OCI-LY1 (cell line): ENCODE results near the gene SLC4A11.

Experiments
- H2AFZ ChIP-seq: fragments of 200-600 bp; sonication (generic), shearing (Covaris generic); 2 replicates; pipeline ENCODE4 v1.6.0; 2014; ENCODE audit warnings: antibody characterized with exemption, mild to moderate bottlenecking, low read length
- H3F3A ChIP-seq: fragments of 200-600 bp; sonication (generic), shearing (Covaris generic); 2 replicates; pipeline ENCODE4 v1.6.0; 2014; ENCODE audit warnings: mild to moderate bottlenecking, antibody characterized with exemption, low read length, moderate library complexity; ENCODE audit not compliant: insufficient read depth
- H3K27ac ChIP-seq: fragments of 200-600 bp; sonication (generic); 2 replicates; pipeline ENCODE4 v1.5.1; 2014; ENCODE audit warnings: low read length, mixed run types, mild to moderate bottlenecking, low read depth; ENCODE audit not compliant: poor library complexity, severe bottlenecking
- H3K27me3 ChIP-seq: fragments of 200-600 bp; sonication (generic); 2 replicates; pipeline ENCODE4 v1.6.0; 2014; ENCODE audit warnings: antibody characterized with exemption, mild to moderate bottlenecking, low read length, moderate library complexity; ENCODE audit not compliant: insufficient read depth
- H3K36me3 ChIP-seq: fragments of 200-600 bp; sonication (generic); 2 replicates; pipeline ENCODE4 v1.6.1; 2014; ENCODE audit warnings: mild to moderate bottlenecking, antibody characterized with exemption, low read length, moderate library complexity, mixed read lengths; ENCODE audit not compliant: insufficient read depth
- H3K4me1 ChIP-seq: fragments of 200-600 bp; sonication (generic); 2 replicates; pipeline ENCODE4 v1.5.1; 2014; ENCODE audit warnings: mild to moderate bottlenecking, low read length, moderate library complexity; ENCODE audit not compliant: insufficient read depth, severe bottlenecking
- H3K4me2 ChIP-seq: fragments of 200-600 bp; sonication (generic), shearing (Covaris generic); 2 replicates; pipeline ENCODE4 v1.6.1; 2014; ENCODE audit warnings: low read length
- H3K4me3 ChIP-seq: fragments of 200-600 bp; sonication (generic); 2 replicates; pipeline ENCODE4 v1.5.1; 2014; ENCODE audit warnings: low read length, low read depth, mild to moderate bottlenecking, mixed read lengths; ENCODE audit not compliant: poor library complexity, severe bottlenecking
- H3K79me2 ChIP-seq: fragments of 200-600 bp; shearing (Covaris generic); 2 replicates; pipeline ENCODE4 v1.6.1; 2016; ENCODE audit warnings: mixed run types, low read length, mixed read lengths; ENCODE audit not compliant: insufficient read depth
- H3K9ac ChIP-seq: fragments of 200-600 bp; sonication (generic), shearing (Covaris generic); 2 replicates; pipeline ENCODE4 v1.6.1; 2014; ENCODE audit warnings: mild to moderate bottlenecking, low read length, mixed read lengths
- H3K9me2 ChIP-seq: fragments of 200-600 bp; sonication (generic), shearing (Covaris generic); 2 replicates; pipeline ENCODE4 v1.6.1; 2014; ENCODE audit warnings: low read depth, mild to moderate bottlenecking, low read length, mixed read lengths
- H3K9me3 ChIP-seq: fragments of 200-600 bp; shearing (Covaris generic); 2 replicates; pipeline ENCODE4 v1.6.1; 2014; ENCODE audit warnings: low read length, mixed read lengths
- H4K20me1 ChIP-seq: fragments of 200-600 bp; sonication (generic), shearing (Covaris generic); 2 replicates; pipeline ENCODE4 v1.6.0; 2016; ENCODE audit warnings: mild to moderate bottlenecking, low read length; ENCODE audit not compliant: insufficient read depth
- CTCF ChIP-seq: fragments of 200-600 bp; sonication (generic), shearing (Covaris generic); IDR thresholded peaks from 2 replicates; pipeline ENCODE4 v1.5.1; 2017; ENCODE audit warnings: mild to moderate bottlenecking, antibody characterized with exemption, low read length, moderate library complexity, mixed read lengths
- EZH2 ChIP-seq: fragments of 200-600 bp; sonication (generic), shearing (Covaris generic); IDR thresholded peaks from 2 replicates; pipeline ENCODE4 v1.8.0; 2017; ENCODE audit warnings: borderline replicate concordance, mixed run types, mild to moderate bottlenecking, antibody characterized with exemption, low read length, moderate library complexity, mixed read lengths

Gene SLC4A11

GRCh38 chr20:3209257-3209945, 29.6 kb downstream of the SLC4A11 start, which contains the start of gene ITPA:
Gene ITPA, plus strand, starts transcription at chr20:3209498. Its CDS starts 54 bp downstream, at chr20:3209552.
- H3K36me3 ChIP-seq = peaks cover 18% of the 10 kb centered on the region
- no peaks in the 10 kb centered on the region for H3F3A ChIP-seq
- no peaks in the 10 kb centered on the region for H3K9me3 ChIP-seq
- no peak within 1 kb of the TSS; the same call in 1 of the 2 replicates for H2AFZ ChIP-seq
- peaks cover 21% of the 10 kb centered on the region for H3K4me1 ChIP-seq
- H3K4me2 ChIP-seq = peak within 1 kb of the TSS; percentile 97
- TF ChIP-seq EZH2 (no peak), CTCF (no peak)
- no peaks in the 10 kb centered on the region for H3K9me2 ChIP-seq
- H3K79me2 ChIP-seq = peaks cover 10% of the 10 kb centered on the region; the same call in 1 of the 2 replicates
- H4K20me1 ChIP-seq = no peaks in the 10 kb centered on the region
- no peaks in the 10 kb centered on the region for H3K27me3 ChIP-seq
- peak within 1 kb of the TSS; percentile 63 for H3K27ac ChIP-seq
- H3K4me3 ChIP-seq = peak within 1 kb of the TSS; percentile 77
- peak within 1 kb of the TSS; percentile 87 for H3K9ac ChIP-seq

GRCh38 chr20:3208786-3209256, 30.2 kb downstream of the SLC4A11 start:
- Histone ChIP-seq H4K20me1 (no peaks in the 10 kb centered on the region), H3K27ac (peak overlapping the region; percentile 63), H3K36me3 (peaks cover 14% of the 10 kb centered on the region), H2AFZ (no peak overlapping the region; the same call in 1 of the 2 replicates), H3K4me3 (peak overlapping the region; percentile 77), H3K9me3 (no peaks in the 10 kb centered on the region), H3K4me1 (peaks cover 21% of the 10 kb centered on the region), H3K9ac (peak overlapping the region; percentile 87), H3K4me2 (peak overlapping the region; percentile 97), H3K9me2 (no peaks in the 10 kb centered on the region), H3F3A (no peaks in the 10 kb centered on the region), H3K79me2 (peaks cover 11% of the 10 kb centered on the region; the same call in 1 of the 2 replicates), H3K27me3 (no peaks in the 10 kb centered on the region)
- TF ChIP-seq CTCF (no peak), EZH2 (no peak)

GRCh38 chr20:3204124-3204794, 34.7 kb downstream of the SLC4A11 start, which contains the start of gene DDRGK1:
Gene DDRGK1, minus strand, starts transcription at chr20:3204682. Its CDS starts 55 bp downstream, at chr20:3204627.
- Histone ChIP-seq H3K27ac (peak within 1 kb of the TSS; percentile 67), H3K9ac (peak within 1 kb of the TSS; percentile 93), H3K9me2 (no peaks in the 10 kb centered on the region), H2AFZ (no peak within 1 kb of the TSS), H3K4me2 (peak within 1 kb of the TSS; percentile 87), H3K4me3 (peak within 1 kb of the TSS; percentile 82), H3K79me2 (peaks cover 7% of the 10 kb centered on the region; the same call in 1 of the 2 replicates), H3K4me1 (peaks cover 22% of the 10 kb centered on the region), H3K27me3 (no peaks in the 10 kb centered on the region), H3F3A (no peaks in the 10 kb centered on the region), H3K36me3 (peaks cover 25% of the 10 kb centered on the region), H3K9me3 (no peaks in the 10 kb centered on the region), H4K20me1 (no peaks in the 10 kb centered on the region)
- TF ChIP-seq EZH2 (no peak), CTCF (no peak)
